HG03196 (cell line): Measurements from ENCODE around the gene SLC22A31.

Experiments
- ATAC-seq: cut with Tn5 transposase; IDR thresholded peaks from one replicate; pipeline ENCODE4 v1.9.1; 2021; ENCODE audit not compliant: unreplicated experiment

SLC22A31 gene

GRCh38 chr16:89217138-89217387 lies 16.7 kb upstream of the SLC22A31 start:
- no peak for ATAC-seq

GRCh38 chr16:89216315-89217137 lies 16.2 kb upstream of the SLC22A31 start:
- ATAC-seq = no peak

- no peak for ATAC-seq
These were observed 10.7 kb upstream of the SLC22A31 start for GRCh38 chr16:89210904-89211515.

GRCh38 chr16:89210165-89210903 lies 10.0 kb upstream of the SLC22A31 start:
- no peak for ATAC-seq

- ATAC-seq = no peak
These were observed 9.2 kb upstream of the SLC22A31 start for GRCh38 chr16:89209522-89210044.

GRCh38 chr16:89207993-89208392 lies 7.7 kb upstream of the SLC22A31 start:
- ATAC-seq = no peak

- no peak for ATAC-seq
These were observed 2.3 kb upstream of the SLC22A31 start for GRCh38 chr16:89202422-89203215.

GRCh38 chr16:89201439-89202377 lies 1.4 kb upstream of the SLC22A31 start:
- no peak for ATAC-seq

- ATAC-seq = no peak
These were observed 594 bp upstream of the SLC22A31 start for GRCh38 chr16:89200850-89201411.

GRCh38 chr16:89199241-89200123 lies 855 bp downstream of the SLC22A31 start:
- no peak for ATAC-seq

GRCh38 chr16:89198417-89199240 lies 1.7 kb downstream of the SLC22A31 start:
- no peak for ATAC-seq

- ATAC-seq = no peak
These were observed 2.5 kb downstream of the SLC22A31 start for GRCh38 chr16:89197633-89198416.

- ATAC-seq = no peak
These were observed 3.2 kb downstream of the SLC22A31 start for GRCh38 chr16:89197033-89197632.

GRCh38 chr16:89195521-89196171 lies 4.7 kb downstream of the SLC22A31 start:
- no peak for ATAC-seq

GRCh38 chr16:89194340-89195311 lies 5.7 kb downstream of the SLC22A31 start:
- no peak for ATAC-seq
